Stomach (tissue), 4 donors: Measurements from ENCODE around the gene ARID1B.

Source experiments
- EP300 ChIP-seq: sonication (generic); formaldehyde crosslinking; IDR thresholded peaks from one replicate; pipeline ENCODE4 v1.6.1; 2017; ENCODE audit warnings: antibody characterized with exemption
- POLR2A ChIP-seq, 4 donors: fragments of 450-650 bp; IDR thresholded peaks; one replicate each; pipeline ENCODE4 v1.6.1; 2016; ENCODE audit warnings: antibody characterized with exemption in 4 of 4, control low read depth in 2 of 4, mild to moderate bottlenecking in 1 of 4, moderate library complexity in 1 of 4
- TF ChIP-seq, protein P1 (sequence below), 7 experiments: fragments of 450-650 bp in 4 of 7; fragments of 200-600 bp in 3 of 7; sonication (generic) in 3 of 7; IDR thresholded peaks; one replicate each; pipeline ENCODE4 v1.5.1; 2016 to 2019; ENCODE audit warnings: antibody characterized with exemption in 7 of 7, control low read depth in 2 of 7, mild to moderate bottlenecking in 1 of 7

GRCh38 chr6:156938143-156938542 is 161.0 kb downstream of the ARID1B start:
- TF ChIP-seq, protein P1, sequence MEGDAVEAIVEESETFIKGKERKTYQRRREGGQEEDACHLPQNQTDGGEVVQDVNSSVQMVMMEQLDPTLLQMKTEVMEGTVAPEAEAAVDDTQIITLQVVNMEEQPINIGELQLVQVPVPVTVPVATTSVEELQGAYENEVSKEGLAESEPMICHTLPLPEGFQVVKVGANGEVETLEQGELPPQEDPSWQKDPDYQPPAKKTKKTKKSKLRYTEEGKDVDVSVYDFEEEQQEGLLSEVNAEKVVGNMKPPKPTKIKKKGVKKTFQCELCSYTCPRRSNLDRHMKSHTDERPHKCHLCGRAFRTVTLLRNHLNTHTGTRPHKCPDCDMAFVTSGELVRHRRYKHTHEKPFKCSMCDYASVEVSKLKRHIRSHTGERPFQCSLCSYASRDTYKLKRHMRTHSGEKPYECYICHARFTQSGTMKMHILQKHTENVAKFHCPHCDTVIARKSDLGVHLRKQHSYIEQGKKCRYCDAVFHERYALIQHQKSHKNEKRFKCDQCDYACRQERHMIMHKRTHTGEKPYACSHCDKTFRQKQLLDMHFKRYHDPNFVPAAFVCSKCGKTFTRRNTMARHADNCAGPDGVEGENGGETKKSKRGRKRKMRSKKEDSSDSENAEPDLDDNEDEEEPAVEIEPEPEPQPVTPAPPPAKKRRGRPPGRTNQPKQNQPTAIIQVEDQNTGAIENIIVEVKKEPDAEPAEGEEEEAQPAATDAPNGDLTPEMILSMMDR (IDR thresholded peaks at IDR 0.05): no peak
- no peak for TF ChIP-seq EP300
- no peak for TF ChIP-seq POLR2A (IDR thresholded peaks at IDR 0.05)
